Esophagus muscularis mucosa (tissue), 3 donors: ENCODE results near the gene CST7.

Experiments
- CTCF ChIP-seq, 3 experiments: fragments of 200-600 bp in 2 of 3; fragments of 450-650 bp in 1 of 3; sonication (generic) in 2 of 3; IDR thresholded peaks; one replicate each; pipeline ENCODE4 v1.5.1; 2017 to 2019; ENCODE audit warnings: antibody characterized with exemption in 3 of 3, mild to moderate bottlenecking in 2 of 3, moderate library complexity in 1 of 3
- POLR2AphosphoS5 ChIP-seq, 2 donors: sonication (generic); formaldehyde crosslinking; IDR thresholded peaks; one replicate each; pipeline ENCODE4 v1.6.1; 2017; ENCODE audit warnings: antibody characterized with exemption in 2 of 2

GRCh38 chr20:24969186-24970029 lies 20.3 kb downstream of the CST7 start:
- no peak for TF ChIP-seq POLR2AphosphoS5 (IDR thresholded peaks at IDR 0.05)
- TF ChIP-seq CTCF (IDR thresholded peaks at IDR 0.05): no peak
